PC-3 (cell line): ENCODE measurements around the gene FGGY. TPM values are rescaled to one million over a fixed set of nuclear protein-coding genes. Genes with fewer than 3 reads are reported as not detected.
A peak's percentile ranks its signal among the peaks of the same experiment; 100 is the strongest.

Source experiments
- ATAC-seq: fragments of 200-7000 bp; cut with Tn5 transposase; 2 replicates; pipeline ENCODE4 v1.9.1; 2020; ENCODE audit warnings: mild to moderate bottlenecking, moderate library complexity
- BruUV-seq: library from RNA; stranded (reverse); fragments of 400-500 nt; replicated peaks from 2 replicates; lab custom pipeline; 2021; lab: Mats Ljungman, UMichigan
- CTCF ChIA-PET: fragments of 300-600 bp; sonication (Branson Sonifier 250); formaldehyde crosslinking; loops from one replicate; lab custom pipeline; 2022; ENCODE audit warnings: antibody characterized with exemption; lab: Charles Lee
- POLR2A ChIA-PET: fragments of 300-600 bp; sonication (Branson Sonifier 250); formaldehyde crosslinking; loops from one replicate; lab custom pipeline; 2022; ENCODE audit warnings: antibody characterized with exemption; ENCODE audit not compliant: unreplicated experiment; lab: Charles Lee
- DNase-seq: peaks from one replicate; pipeline ENCODE4 v3.0.0-alpha.2; 2015
- H2AFZ ChIP-seq: fragments of 300-600 bp; sonication (generic); 2 replicates; pipeline ENCODE4 v1.6.0; 2016; ENCODE audit warnings: antibody characterized with exemption, low read length
- H3F3A ChIP-seq: fragments of 300-600 bp; sonication (generic); one replicate; pipeline ENCODE4 v1.6.0; 2017; ENCODE audit warnings: antibody characterized with exemption, low read length, control low read depth, mild to moderate bottlenecking; ENCODE audit not compliant: unreplicated experiment
- H3K27ac ChIP-seq: fragments of 300-600 bp; sonication (generic); 2 replicates; pipeline ENCODE4 v1.5.1; 2016; ENCODE audit warnings: mild to moderate bottlenecking, low read length
- H3K27me3 ChIP-seq: fragments of 300-600 bp; sonication (generic); 2 replicates; pipeline ENCODE4 v1.6.1; 2016; ENCODE audit warnings: low read length, mixed read lengths
- H3K36me3 ChIP-seq: fragments of 300-600 bp; sonication (generic); 2 replicates; pipeline ENCODE4 v1.6.1; 2016; ENCODE audit warnings: low read depth, mixed run types, low read length, mixed read lengths
- H3K4me1 ChIP-seq: fragments of 300-600 bp; sonication (generic); 2 replicates; pipeline ENCODE4 v1.5.1; 2016; ENCODE audit warnings: low read length; ENCODE audit not compliant: insufficient read depth
- H3K4me2 ChIP-seq: fragments of 300-600 bp; sonication (generic); 2 replicates; pipeline ENCODE4 v1.6.0; 2016; ENCODE audit warnings: low read length
- H3K4me3 ChIP-seq: fragments of 300-600 bp; sonication (generic); 2 replicates; pipeline ENCODE4 v1.5.1; 2016; ENCODE audit warnings: mild to moderate bottlenecking, low read length, mixed read lengths
- H3K79me2 ChIP-seq: fragments of 300-600 bp; sonication (generic); 2 replicates; pipeline ENCODE4 v1.6.1; 2017; ENCODE audit warnings: low read length, mixed read lengths
- H3K9ac ChIP-seq: fragments of 300-600 bp; sonication (generic); 2 replicates; pipeline ENCODE4 v1.6.0; 2016; ENCODE audit warnings: mild to moderate bottlenecking, low read length
- H3K9me2 ChIP-seq: fragments of 300-600 bp; sonication (generic); replicated peaks from 2 replicates; pipeline ENCODE4 v1.6.1; 2016; ENCODE audit warnings: mixed run types, low read length, mixed read lengths
- H3K9me3 ChIP-seq: fragments of 300-600 bp; sonication (generic); 2 replicates; pipeline ENCODE4 v1.6.1; 2016; ENCODE audit warnings: low read length, mixed read lengths
- H4K20me1 ChIP-seq: fragments of 300-600 bp; sonication (generic); 2 replicates; pipeline ENCODE4 v1.6.1; 2016; ENCODE audit warnings: low read length, mixed read lengths
- CTCF ChIP-seq: fragments of 300-600 bp; sonication (generic); conservative IDR thresholded peaks from 2 replicates; pipeline ENCODE4 v1.5.1; 2017; ENCODE audit warnings: antibody characterized with exemption, low read depth, mild to moderate bottlenecking, low read length
- EZH2 ChIP-seq: fragments of 300-600 bp; sonication (generic); IDR thresholded peaks from one replicate; pipeline ENCODE4 v1.6.1; 2017; ENCODE audit warnings: antibody characterized with exemption, mild to moderate bottlenecking, low read length; ENCODE audit not compliant: unreplicated experiment
- EZH2phosphoT487 ChIP-seq: fragments of 300-600 bp; sonication (generic); IDR thresholded peaks from 2 replicates; pipeline ENCODE4 v1.6.1; 2018; ENCODE audit warnings: mild to moderate bottlenecking, antibody characterized with exemption, low read length, borderline replicate concordance
- intact Hi-C: fragments of 100-400 bp; cut with micrococcal nuclease; formaldehyde crosslinking; loops from 2 replicates; pipeline ENCODE4 v1.9.0; 2023
- total RNA-seq: library from RNA; depleted of rRNA; stranded (reverse); fragments of >200 nt; gene quantifications from 2 replicates; pipeline ENCODE4 v1.2.3, GENCODE V29; 2014

FGGY gene
- total RNA-seq, 1 experiment from 2014 or later = 7.4 TPM

GRCh38 chr1:59705466-59706302, 408.8 kb downstream of the FGGY start:
- Histone ChIP-seq H2AFZ (no peak overlapping the region), H3F3A (no peaks in the 10 kb centered on the region), H3K27me3 (no peaks in the 10 kb centered on the region), H4K20me1 (no peaks in the 10 kb centered on the region), H3K79me2 (no peaks in the 10 kb centered on the region), H3K9ac (no peak overlapping the region), H3K27ac (no peak overlapping the region), H3K9me2 (no peaks in the 10 kb centered on the region), H3K4me2 (no peak overlapping the region), H3K9me3 (no peaks in the 10 kb centered on the region), H3K4me1 (peaks cover 13% of the 10 kb centered on the region), H3K36me3 (no peaks in the 10 kb centered on the region), H3K4me3 (no peak overlapping the region)
- intact Hi-C loops = no loop called here
- TF ChIP-seq EZH2 (no peak), EZH2phosphoT487 (no peak)
- CTCF ChIA-PET = no interaction called here
- BruUV-seq = no TSS peak
- POLR2A ChIA-PET = no interaction called here
- no peak for DNase-seq
- ATAC-seq = no peak

- no TSS peak for BruUV-seq
- Histone ChIP-seq H3K9me3 (no peaks in the 10 kb centered on the region), H3K36me3 (no peaks in the 10 kb centered on the region), H3K79me2 (no peaks in the 10 kb centered on the region), H2AFZ (no peak overlapping the region), H3F3A (no peaks in the 10 kb centered on the region), H3K4me3 (no peak overlapping the region), H3K4me1 (peaks cover 13% of the 10 kb centered on the region), H3K27me3 (no peaks in the 10 kb centered on the region), H3K9ac (no peak overlapping the region), H3K27ac (no peak overlapping the region), H3K4me2 (no peak overlapping the region), H3K9me2 (no peaks in the 10 kb centered on the region), H4K20me1 (no peaks in the 10 kb centered on the region)
- POLR2A ChIA-PET = no interaction called here
- intact Hi-C loops = no loop called here
- CTCF ChIA-PET = no interaction called here
- ATAC-seq = no peak
- no peak for TF ChIP-seq EZH2phosphoT487
- no peak for TF ChIP-seq CTCF
- TF ChIP-seq EZH2 = no peak
- DNase-seq = no peak
These were observed 409.4 kb downstream of the FGGY start for GRCh38 chr1:59706303-59706599.

- ChIA-PET CTCF (interaction anchor here (0.7 kb wide), 1 partner anchor 52 kb away, joined by 5 read pairs; no protein-coding TSS in a partner anchor), POLR2A (no interaction called here)
- Histone ChIP-seq H3K4me2 (peak overlapping the region; percentile 17), H3K27me3 (no peaks in the 10 kb centered on the region), H4K20me1 (no peaks in the 10 kb centered on the region), H3K9me3 (no peaks in the 10 kb centered on the region), H3K36me3 (no peaks in the 10 kb centered on the region), H3K27ac (peak overlapping the region; percentile 16), H3K4me3 (no peak overlapping the region), H3F3A (no peaks in the 10 kb centered on the region), H3K4me1 (peaks cover 13% of the 10 kb centered on the region), H2AFZ (peak overlapping the region; percentile 48), H3K9me2 (no peaks in the 10 kb centered on the region), H3K79me2 (no peaks in the 10 kb centered on the region), H3K9ac (no peak overlapping the region)
- ATAC-seq (peak; percentile 100), DNase-seq (peak; percentile 74)
- intact Hi-C loops = no loop called here
- no TSS peak for BruUV-seq
- TF ChIP-seq EZH2 (no peak), CTCF (no peak), EZH2phosphoT487 (no peak)
These were observed 410.4 kb downstream of the FGGY start for GRCh38 chr1:59707178-59707791.
